Effector memory CD4-positive, alpha-beta T cell (primary cell): ENCODE measurements around the gene CXXC5.

ENCODE experiments used
- DNase-seq, 3 donors: peaks; one replicate each; pipeline ENCODE4 v3.0.0-alpha.2; 2020
- H3K27ac ChIP-seq: 2 replicates; pipeline ENCODE4 v1.7.0; 2013; ENCODE audit warnings: mild to moderate bottlenecking, low read length, moderate library complexity; ENCODE audit not compliant: insufficient read depth, poor library complexity, severe bottlenecking
- H3K27me3 ChIP-seq: replicated peaks from 2 replicates; pipeline ENCODE4 v1.7.0; 2013; ENCODE audit warnings: mild to moderate bottlenecking, low read length; ENCODE audit not compliant: insufficient read depth, control insufficient read depth, poor library complexity, severe bottlenecking
- H3K36me3 ChIP-seq: 2 replicates; pipeline ENCODE4 v1.7.0; 2013; ENCODE audit warnings: mild to moderate bottlenecking, low read length, moderate library complexity; ENCODE audit not compliant: control insufficient read depth, insufficient read depth
- H3K4me1 ChIP-seq: 2 replicates; pipeline ENCODE4 v1.7.0; 2013; ENCODE audit warnings: low read length, mild to moderate bottlenecking; ENCODE audit not compliant: control insufficient read depth, insufficient read depth, poor library complexity, severe bottlenecking
- H3K4me3 ChIP-seq: 2 replicates; pipeline ENCODE4 v1.7.0; 2013; ENCODE audit warnings: low read length, low read depth, mild to moderate bottlenecking; ENCODE audit not compliant: insufficient read depth, poor library complexity, severe bottlenecking
- H3K9me3 ChIP-seq: 2 replicates; pipeline ENCODE4 v1.7.0; 2013; ENCODE audit warnings: mild to moderate bottlenecking, low read length, moderate library complexity; ENCODE audit not compliant: control insufficient read depth

Gene CXXC5

DNA sequence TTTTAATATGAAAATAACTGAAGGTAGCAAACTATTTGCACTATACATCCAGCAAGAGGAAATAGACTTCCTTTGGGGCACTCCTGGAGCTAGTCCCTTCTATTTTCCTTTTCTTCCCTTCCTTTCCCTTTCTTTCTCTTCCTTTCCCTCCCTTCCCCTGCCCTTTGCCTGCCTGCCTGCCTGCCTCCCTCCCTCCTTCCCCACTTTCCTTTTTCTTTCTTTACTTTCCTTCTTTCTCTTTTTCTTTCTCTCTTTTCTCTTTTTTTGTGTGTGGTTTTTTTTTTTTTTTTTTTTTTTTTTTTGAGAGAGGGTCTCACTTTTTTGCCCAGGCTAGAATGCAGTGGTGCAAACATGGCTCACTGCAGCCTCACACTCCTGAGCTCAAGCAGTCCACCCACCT, 17.3 kb upstream of the CXXC5 start:
- no peak for DNase-seq
- Histone ChIP-seq H3K27me3 (no peaks in the 10 kb centered on the region), H3K4me3 (no peak overlapping the region), H3K9me3 (no peaks in the 10 kb centered on the region), H3K27ac (no peak overlapping the region), H3K36me3 (peaks cover 35% of the 10 kb centered on the region), H3K4me1 (peaks cover 4% of the 10 kb centered on the region)

DNA sequence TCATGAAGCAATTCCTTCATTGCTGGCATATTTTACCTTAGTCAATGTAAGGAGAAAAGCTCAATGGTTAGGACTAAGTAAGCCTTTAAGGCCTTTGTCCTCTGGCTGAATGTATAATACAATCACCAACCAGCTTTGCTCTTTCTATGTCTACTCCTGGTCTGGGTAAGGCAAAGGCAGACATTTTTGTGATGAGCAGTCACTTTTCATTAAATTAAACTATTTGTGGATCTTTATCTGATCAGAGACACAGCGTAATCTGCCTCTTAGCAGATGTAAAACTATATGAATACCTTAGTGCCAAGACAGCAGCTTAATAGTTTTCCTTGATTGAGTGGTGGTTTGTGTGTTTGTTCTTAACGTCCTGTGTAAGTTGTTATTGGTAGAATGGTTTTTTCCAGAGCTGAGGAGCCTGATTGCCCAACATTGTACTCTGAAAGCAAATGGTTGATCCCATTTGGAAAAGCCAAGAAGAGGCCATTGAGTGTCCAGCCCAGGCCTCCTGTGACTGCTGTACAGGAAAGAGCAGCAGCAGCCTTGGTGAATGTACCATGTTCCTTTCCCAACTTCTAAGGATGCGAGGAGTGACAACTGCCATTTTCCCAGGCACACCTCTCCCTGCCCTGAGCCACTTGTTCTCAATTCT, 16.5 kb upstream of the CXXC5 start:
- Histone ChIP-seq H3K27ac (no peak overlapping the region), H3K4me1 (peaks cover 12% of the 10 kb centered on the region), H3K9me3 (no peaks in the 10 kb centered on the region), H3K4me3 (no peak overlapping the region), H3K27me3 (no peaks in the 10 kb centered on the region), H3K36me3 (peaks cover 27% of the 10 kb centered on the region)
- DNase-seq = no peak

GRCh38 chr5:139633295-139634027, 14.7 kb upstream of the CXXC5 start:
- H3K27ac ChIP-seq = no peak overlapping the region
- H3K27me3 ChIP-seq = no peaks in the 10 kb centered on the region
- H3K4me1 ChIP-seq = peaks cover 22% of the 10 kb centered on the region
- DNase-seq = peak; percentile 29 to 50 (median 33)
- H3K9me3 ChIP-seq = no peaks in the 10 kb centered on the region
- H3K4me3 ChIP-seq = no peak overlapping the region
- peaks cover 11% of the 10 kb centered on the region for H3K36me3 ChIP-seq

- Histone ChIP-seq H3K27ac (no peak overlapping the region), H3K4me1 (peaks cover 22% of the 10 kb centered on the region), H3K4me3 (no peak overlapping the region), H3K9me3 (no peaks in the 10 kb centered on the region), H3K27me3 (no peaks in the 10 kb centered on the region), H3K36me3 (peaks cover 6% of the 10 kb centered on the region)
- DNase-seq = no peak
Measured at GRCh38 chr5:139634028-139634325, 14.2 kb upstream of the CXXC5 start.

DNA sequence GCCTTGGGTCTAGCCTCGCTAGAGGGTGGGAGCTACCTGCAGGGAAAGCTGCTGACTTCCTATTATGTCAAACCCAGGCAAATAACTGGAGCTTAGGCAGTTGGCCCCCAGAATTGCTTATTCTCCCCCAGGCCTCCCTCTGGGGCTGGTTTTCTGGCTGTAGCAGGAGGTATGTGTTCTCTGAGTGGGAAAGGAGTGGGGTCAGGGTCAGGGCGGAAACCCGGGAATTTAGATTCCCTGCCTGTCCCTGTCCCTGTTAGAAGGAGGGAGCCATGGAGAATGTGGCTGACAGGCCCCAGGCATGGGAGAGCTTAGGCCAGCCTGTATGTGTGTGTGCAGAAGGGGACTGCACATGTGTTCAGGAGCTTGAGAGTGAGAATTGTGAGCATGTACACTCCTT, 13.6 kb upstream of the CXXC5 start:
- H3K27ac ChIP-seq = no peak overlapping the region
- no peaks in the 10 kb centered on the region for H3K27me3 ChIP-seq
- DNase-seq = no peak
- H3K9me3 ChIP-seq = no peaks in the 10 kb centered on the region
- peaks cover 4% of the 10 kb centered on the region for H3K36me3 ChIP-seq
- H3K4me1 ChIP-seq = peaks cover 22% of the 10 kb centered on the region
- H3K4me3 ChIP-seq = no peak overlapping the region

DNA sequence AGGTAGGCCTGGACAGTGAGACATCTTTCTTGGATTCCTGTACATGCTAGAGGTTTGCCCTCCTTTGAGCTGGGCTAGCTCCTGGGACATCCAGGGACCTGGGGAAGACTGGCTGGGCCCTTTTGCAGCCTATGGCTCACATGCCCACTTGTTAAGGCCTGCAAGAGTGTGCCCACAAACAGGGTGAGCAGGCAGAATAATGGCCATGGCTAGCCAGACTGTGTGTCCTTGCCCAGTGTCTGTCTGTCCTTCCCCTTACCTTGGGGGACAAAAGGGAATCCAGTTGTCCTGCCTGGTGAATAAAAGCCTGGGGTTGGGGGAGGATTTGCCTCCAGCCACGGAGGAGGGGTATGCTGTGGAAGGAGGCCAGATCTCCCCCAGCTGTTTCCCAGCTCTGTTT, 13.0 kb upstream of the CXXC5 start:
- H3K4me1 ChIP-seq = peaks cover 22% of the 10 kb centered on the region
- DNase-seq = no peak
- H3K27ac ChIP-seq = no peak overlapping the region
- H3K27me3 ChIP-seq = no peaks in the 10 kb centered on the region
- peaks cover 4% of the 10 kb centered on the region for H3K36me3 ChIP-seq
- H3K9me3 ChIP-seq = no peaks in the 10 kb centered on the region
- no peak overlapping the region for H3K4me3 ChIP-seq

- Histone ChIP-seq H3K4me3 (no peak overlapping the region), H3K9me3 (no peaks in the 10 kb centered on the region), H3K36me3 (peaks cover 4% of the 10 kb centered on the region), H3K27ac (no peak overlapping the region), H3K27me3 (no peaks in the 10 kb centered on the region), H3K4me1 (peaks cover 22% of the 10 kb centered on the region)
- DNase-seq = no peak
Measured at GRCh38 chr5:139635606-139636206, 12.4 kb upstream of the CXXC5 start.

- Histone ChIP-seq H3K4me3 (no peak overlapping the region), H3K27ac (no peak overlapping the region), H3K27me3 (no peaks in the 10 kb centered on the region), H3K4me1 (peaks cover 22% of the 10 kb centered on the region), H3K36me3 (peaks cover 3% of the 10 kb centered on the region), H3K9me3 (no peaks in the 10 kb centered on the region)
- DNase-seq = peak; percentile 27 to 59 (median 45)
Measured at GRCh38 chr5:139636207-139636792, 11.8 kb upstream of the CXXC5 start.

GRCh38 chr5:139636975-139637408, 11.2 kb upstream of the CXXC5 start:
- peak in 1 of 3 donors; percentile 25 for DNase-seq

More at GRCh38 chr5:139636975-139637408, 11.2 kb upstream of the CXXC5 start:
- Histone ChIP-seq H3K4me3 (no peak overlapping the region), H3K9me3 (no peaks in the 10 kb centered on the region), H3K4me1 (peaks cover 22% of the 10 kb centered on the region), H3K27ac (no peak overlapping the region), H3K36me3 (no peaks in the 10 kb centered on the region), H3K27me3 (no peaks in the 10 kb centered on the region)
